ENCODE measurements around the gene RILPL1.
"Not testable (repeated sequence)": the region's sequence is repeated elsewhere in the genome, so short reads cannot be mapped to it uniquely, and the experiment has no call there.

GRCh38 chr12:123431951-123432817 lies 101.3 kb downstream of the RILPL1 start:
- not testable (repeated sequence) for TF ChIP-seq CTCF, POLR2AphosphoS5, EP300, POLR2A (IDR thresholded peaks at IDR 0.05)

Measured in sigmoid colon (tissue), 4 donors.